Keratinocyte (primary cell): ENCODE data around the gene SLIT3.

ENCODE experiments used
- CTCF ChIP-seq, 3 experiments: IDR thresholded peaks in 1 of 3; conservative IDR thresholded peaks in 1 of 3; optimal IDR thresholded peaks in 1 of 3; 2 replicates in 2 of 3; 3 replicates in 1 of 3; pipeline versions ENCODE3 to v1.5.1; 2011; ENCODE audit warnings: low read length in 3 of 3, mild to moderate bottlenecking in 3 of 3, moderate library complexity in 2 of 3, control low read depth in 1 of 3, inconsistent platforms in 1 of 3; ENCODE audit not compliant: insufficient read depth in 2 of 3; ENCODE audit errors: extremely low read depth in 1 of 3
- EZH2 ChIP-seq: IDR thresholded peaks from one replicate; pipeline ENCODE4 v1.6.1; 2012; ENCODE audit warnings: inconsistent platforms, mild to moderate bottlenecking, low read length, moderate library complexity

GRCh38 chr5:168816661-168817060 is 484.3 kb downstream of the SLIT3 start:
- TF ChIP-seq CTCF (optimal IDR thresholded peaks at IDR 0.05 in 1 of 3, IDR thresholded peaks at IDR 0.05 in 1 of 3, conservative IDR thresholded peaks at IDR 0.05 in 1 of 3; ENCODE audit: extremely low read depth in 1 of 3, insufficient read depth in 2 of 3, low read length in 3 of 3) (no peak), EZH2 (no peak)
